ENCODE measurements around the gene HELZ. TPM values are rescaled to one million over a fixed set of nuclear protein-coding genes. Genes with fewer than 3 reads are reported as not detected.

The HELZ gene
- total RNA-seq, 1 experiment from 2014 or later, result 32.3 TPM

GRCh38 chr17:67072885-67073284, 172.1 kb downstream of the HELZ start:
- Histone ChIP-seq H3K4me3 (no peak overlapping the region), H3K36me3 (peaks cover 8% of the 10 kb centered on the region; the same call in 1 of the 2 replicates), H3K27me3 (no peaks in the 10 kb centered on the region), H3K9me3 (no peaks in the 10 kb centered on the region)
- DNase-seq, result no peak

DNA sequence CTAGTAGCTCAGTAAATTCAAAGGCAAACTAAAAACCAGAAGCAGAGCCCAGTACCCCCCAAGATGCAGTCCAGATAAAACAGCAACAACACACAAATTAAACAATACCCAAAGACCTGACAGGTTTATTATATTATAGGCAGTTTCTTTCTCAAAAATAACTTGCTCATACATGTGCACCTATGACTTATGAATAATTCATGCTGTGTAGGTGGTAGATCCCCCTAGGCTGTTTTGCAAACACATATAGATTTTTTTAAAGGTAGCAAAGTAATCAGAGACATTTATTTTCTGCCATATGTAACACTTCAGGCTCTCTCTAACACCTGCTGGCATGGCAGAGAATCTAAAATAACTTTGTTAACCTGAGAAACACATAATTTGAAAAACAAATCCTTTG, 173.4 kb downstream of the HELZ start:
- no peaks in the 10 kb centered on the region for H3K27me3 ChIP-seq
- H3K4me3 ChIP-seq, result no peak overlapping the region
- no peak for DNase-seq

DNA sequence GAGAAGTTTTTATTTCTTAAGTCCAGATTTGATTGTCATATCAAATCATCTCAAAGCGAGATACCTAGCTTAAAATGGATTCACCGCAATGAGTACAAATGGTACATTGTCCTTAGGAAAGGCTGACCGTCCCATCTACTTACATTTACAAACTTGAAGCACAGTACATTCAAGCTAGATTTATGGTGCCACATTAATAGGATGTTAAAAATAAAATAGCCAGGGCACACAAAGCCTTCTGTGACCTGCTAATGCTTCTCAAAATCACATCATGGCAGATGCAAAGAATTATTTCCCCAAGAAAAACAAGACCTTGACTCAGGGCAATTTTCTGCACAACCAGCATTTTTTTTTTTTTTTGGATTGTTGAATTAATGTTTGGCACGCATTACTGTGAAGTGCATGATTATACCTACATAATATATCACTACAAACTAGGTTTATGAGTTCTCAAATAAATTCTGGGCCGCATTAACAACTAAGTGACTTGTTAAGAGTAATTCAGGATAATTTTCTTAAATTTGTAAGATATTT, 175.3 kb downstream of the HELZ start:
- no peaks in the 10 kb centered on the region for H3K9me3 ChIP-seq
- no peak for DNase-seq

More for the DNA sequence above, 173.4 kb downstream of the HELZ start:
- Histone ChIP-seq H3K36me3 (peaks cover 6% of the 10 kb centered on the region; the same call in 1 of the 2 replicates), H3K9me3 (no peaks in the 10 kb centered on the region)

DNA sequence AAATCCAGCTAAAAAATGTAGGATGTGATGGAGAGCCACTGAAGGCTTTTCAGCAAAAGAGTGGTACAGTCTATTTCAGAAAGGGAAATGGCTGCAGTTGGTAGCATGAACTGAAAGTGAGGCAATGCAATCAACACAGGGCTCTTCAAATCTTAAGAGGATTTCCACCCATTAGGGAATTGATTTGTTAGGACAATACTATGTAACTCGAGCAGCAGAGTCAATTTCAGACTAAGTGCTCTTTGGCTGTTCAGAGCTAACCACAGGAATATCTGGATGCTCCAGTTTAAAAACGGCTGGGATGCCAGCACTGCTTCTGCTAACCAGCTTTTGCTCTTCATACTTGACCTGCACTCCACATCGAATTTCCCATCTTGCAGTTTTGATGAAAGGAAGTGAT, 176.0 kb downstream of the HELZ start:
- H3K36me3 ChIP-seq, result peaks cover 4% of the 10 kb centered on the region; the same call in 1 of the 2 replicates
- no peaks in the 10 kb centered on the region for H3K9me3 ChIP-seq
- no peak for DNase-seq
- no peaks in the 10 kb centered on the region for H3K27me3 ChIP-seq
- H3K4me3 ChIP-seq, result no peak overlapping the region

More for the DNA sequence above, 175.3 kb downstream of the HELZ start:
- H3K4me3 ChIP-seq, result no peak overlapping the region
- peaks cover 4% of the 10 kb centered on the region; the same call in 1 of the 2 replicates for H3K36me3 ChIP-seq
- H3K27me3 ChIP-seq, result no peaks in the 10 kb centered on the region

DNA sequence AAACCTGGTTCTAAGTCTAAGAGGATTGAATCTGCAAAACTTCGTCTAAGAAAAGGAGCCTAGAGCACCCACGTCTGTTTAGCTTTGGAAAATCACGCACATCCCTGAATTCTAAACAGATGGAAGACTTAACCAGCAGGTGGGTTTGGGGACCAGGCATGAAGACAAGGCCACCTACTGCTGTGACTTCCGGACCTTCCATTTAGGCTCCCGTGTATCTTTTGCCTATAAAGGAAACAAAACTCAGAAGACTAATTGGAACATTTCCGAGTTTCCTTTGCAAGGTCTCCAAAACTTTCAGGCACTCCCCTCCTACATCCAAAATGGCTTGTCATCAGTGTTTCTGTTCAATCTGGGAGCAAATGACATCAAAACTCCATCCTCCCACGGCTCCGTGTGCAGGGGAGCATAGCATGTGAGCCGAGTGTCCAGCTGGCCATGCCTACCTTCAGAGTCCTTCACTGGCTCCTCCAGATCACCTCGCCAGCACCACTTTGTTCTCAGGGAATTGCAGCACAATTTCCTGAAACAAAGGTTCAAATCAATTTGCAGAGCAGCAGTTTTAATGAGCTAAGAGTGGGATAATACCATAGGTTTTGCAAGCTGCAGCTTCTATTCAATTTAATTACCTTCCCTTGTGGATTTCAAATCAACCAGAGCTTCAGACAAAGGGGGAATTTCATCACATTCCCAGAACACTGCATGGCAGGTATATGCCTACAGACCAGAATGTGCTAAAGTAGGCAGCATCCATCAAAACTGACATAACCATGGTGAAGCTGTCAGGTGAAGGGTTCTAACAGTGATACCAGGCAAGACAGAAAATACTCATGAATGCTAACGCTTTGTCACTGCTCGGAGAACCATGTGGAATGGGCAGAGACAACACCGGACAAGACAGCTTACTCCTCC, 177.2 kb downstream of the HELZ start:
- H3K27me3 ChIP-seq, result no peaks in the 10 kb centered on the region
- no peak for DNase-seq

GRCh38 chr17:67066717-67067116, 178.3 kb downstream of the HELZ start:
- no peaks in the 10 kb centered on the region for H3K27me3 ChIP-seq
- no peaks in the 10 kb centered on the region for H3K36me3 ChIP-seq
- H3K9me3 ChIP-seq, result no peaks in the 10 kb centered on the region
- no peak for DNase-seq
- H3K4me3 ChIP-seq, result no peak overlapping the region

More for the DNA sequence above, 177.2 kb downstream of the HELZ start:
- H3K36me3 ChIP-seq, result peaks cover 3% of the 10 kb centered on the region; the same call in 1 of the 2 replicates
- H3K9me3 ChIP-seq, result no peaks in the 10 kb centered on the region
- H3K4me3 ChIP-seq, result no peak overlapping the region

DNA sequence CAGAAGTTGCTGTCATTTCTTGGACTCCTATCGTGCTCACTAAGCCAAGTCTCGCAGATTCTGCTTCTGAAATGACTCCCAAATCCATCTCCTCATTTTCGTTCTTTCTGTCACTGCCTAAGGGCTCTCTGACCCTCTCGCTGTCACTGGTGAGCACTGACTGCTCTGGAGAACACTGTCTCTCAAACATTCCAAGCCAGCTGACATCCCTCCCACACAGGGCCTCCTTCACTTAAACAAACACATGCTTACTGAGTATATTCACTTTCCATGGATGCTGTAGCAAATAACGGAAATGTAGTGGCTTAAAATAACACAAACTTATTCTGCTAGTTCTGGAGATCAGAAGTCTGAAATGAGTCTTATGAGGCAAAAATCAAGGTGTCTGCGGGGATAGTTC, 181.9 kb downstream of the HELZ start:
- H3K36me3 ChIP-seq, result no peaks in the 10 kb centered on the region
- H3K27me3 ChIP-seq, result no peaks in the 10 kb centered on the region
- no peaks in the 10 kb centered on the region for H3K9me3 ChIP-seq
- DNase-seq, result no peak
- H3K4me3 ChIP-seq, result no peak overlapping the region

- no peaks in the 10 kb centered on the region for H3K9me3 ChIP-seq
- H3K36me3 ChIP-seq, result no peaks in the 10 kb centered on the region
- H3K27me3 ChIP-seq, result no peaks in the 10 kb centered on the region
- no peak overlapping the region for H3K4me3 ChIP-seq
- DNase-seq, result no peak
Observed at GRCh38 chr17:67059372-67059771, 185.6 kb downstream of the HELZ start.

GRCh38 chr17:67058036-67058435, 187.0 kb downstream of the HELZ start:
- Histone ChIP-seq H3K9me3 (no peaks in the 10 kb centered on the region), H3K27me3 (no peaks in the 10 kb centered on the region), H3K4me3 (no peak overlapping the region), H3K36me3 (no peaks in the 10 kb centered on the region)
- no peak for DNase-seq

DNA sequence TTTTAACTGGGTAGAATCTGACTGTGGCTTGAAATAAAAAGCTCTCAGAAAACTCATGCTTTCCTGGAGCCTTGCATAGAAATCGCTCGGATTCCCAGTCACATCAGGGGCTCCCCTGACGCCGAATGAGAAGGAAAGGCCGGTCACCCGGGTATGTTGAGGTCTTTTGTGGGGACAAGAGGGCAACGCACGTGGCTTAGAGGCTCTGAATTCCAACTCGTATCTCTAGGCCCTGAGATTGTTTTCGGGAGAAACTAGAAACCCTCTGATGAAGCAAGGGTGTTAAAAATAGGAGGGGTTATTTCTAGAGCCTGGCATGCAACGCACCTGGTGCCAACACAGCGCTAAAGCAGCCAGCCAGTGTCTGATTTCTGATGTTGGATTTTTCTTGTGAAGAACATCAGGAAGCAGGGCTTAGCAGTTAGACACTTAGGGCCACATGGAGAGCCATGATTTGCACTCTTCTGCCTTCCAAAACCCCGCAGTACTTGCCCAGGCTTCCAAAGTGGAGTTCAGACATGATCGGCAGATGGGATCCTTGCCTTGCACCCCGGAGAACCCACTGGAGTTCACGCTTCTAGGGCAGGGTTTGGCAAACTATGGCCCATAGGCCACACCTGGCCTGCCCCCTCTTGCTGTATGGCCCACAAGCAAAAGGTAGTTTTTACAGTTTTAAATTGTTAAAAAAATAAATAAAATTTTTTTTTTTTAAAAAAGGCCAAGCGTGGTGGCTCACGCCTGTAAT, 188.1 kb downstream of the HELZ start:
- Histone ChIP-seq H3K36me3 (no peaks in the 10 kb centered on the region), H3K4me3 (no peak overlapping the region), H3K27me3 (no peaks in the 10 kb centered on the region), H3K9me3 (no peaks in the 10 kb centered on the region)
- DNase-seq, result no peak

GRCh38 chr17:67055811-67056745, 188.9 kb downstream of the HELZ start:
- Histone ChIP-seq H3K4me3 (no peak overlapping the region), H3K36me3 (no peaks in the 10 kb centered on the region), H3K27me3 (no peaks in the 10 kb centered on the region), H3K9me3 (no peaks in the 10 kb centered on the region)
- no peak for DNase-seq

GRCh38 chr17:67055041-67055443, 190.0 kb downstream of the HELZ start:
- H3K27me3 ChIP-seq, result no peaks in the 10 kb centered on the region
- DNase-seq, result no peak
- no peaks in the 10 kb centered on the region for H3K9me3 ChIP-seq
- H3K36me3 ChIP-seq, result no peaks in the 10 kb centered on the region
- H3K4me3 ChIP-seq, result no peak overlapping the region

DNA sequence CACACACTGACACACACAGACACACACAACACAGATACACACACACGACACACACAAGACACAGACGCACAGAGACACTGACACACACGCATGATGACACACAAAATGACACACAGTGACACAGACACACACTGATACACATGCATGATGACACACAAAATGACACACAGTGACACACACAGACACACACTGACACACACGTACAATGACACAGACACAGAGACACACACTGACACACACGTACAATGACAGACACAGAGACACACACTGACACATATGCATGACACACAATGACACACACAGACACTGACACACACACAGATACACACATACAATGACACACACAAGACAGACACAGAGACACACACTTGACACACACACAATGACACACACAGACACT, 190.4 kb downstream of the HELZ start:
- DNase-seq, result no peak

GRCh38 chr17:67054011-67054591, 190.9 kb downstream of the HELZ start:
- Histone ChIP-seq H3K27me3 (no peaks in the 10 kb centered on the region), H3K9me3 (peaks cover 5% of the 10 kb centered on the region; the same call in 1 of the 2 replicates), H3K4me3 (no peak overlapping the region), H3K36me3 (no peaks in the 10 kb centered on the region)
- DNase-seq, result no peak

More for the DNA sequence above, 190.4 kb downstream of the HELZ start:
- no peaks in the 10 kb centered on the region for H3K36me3 ChIP-seq
- H3K9me3 ChIP-seq, result peaks cover under 1% of the 10 kb centered on the region; the same call in 1 of the 2 replicates
- H3K4me3 ChIP-seq, result no peak overlapping the region
- no peaks in the 10 kb centered on the region for H3K27me3 ChIP-seq

GRCh38 chr17:67053438-67054000, 191.5 kb downstream of the HELZ start:
- no peaks in the 10 kb centered on the region for H3K36me3 ChIP-seq
- no peak overlapping the region for H3K4me3 ChIP-seq
- H3K27me3 ChIP-seq, result no peaks in the 10 kb centered on the region; the same call in 1 of the 2 replicates
- DNase-seq, result no peak
- peaks cover 10% of the 10 kb centered on the region for H3K9me3 ChIP-seq
